Suprapubic skin (tissue), 4 donors: ENCODE results near the gene SPTLC3. TPM values are rescaled to one million over a fixed set of nuclear protein-coding genes. Genes with fewer than 3 reads are reported as not detected.

Experiments used
- DNase-seq, 2 donors: peaks; one replicate each; pipeline ENCODE4 v3.0.0-alpha.2; 2019; ENCODE audit warnings: low spot score in 2 of 2
- H3K27ac ChIP-seq: fragments of 200-600 bp; sonication (generic); one replicate; pipeline ENCODE4 v1.5.1; 2019
- H3K27me3 ChIP-seq: fragments of 200-600 bp; sonication (generic); one replicate; pipeline ENCODE4 v1.5.1; 2019
- H3K36me3 ChIP-seq: fragments of 200-600 bp; sonication (generic); one replicate; pipeline ENCODE4 v1.5.1; 2019
- H3K4me1 ChIP-seq: fragments of 200-600 bp; sonication (generic); one replicate; pipeline ENCODE4 v1.5.1; 2019
- H3K4me3 ChIP-seq: fragments of 200-600 bp; sonication (generic); one replicate; pipeline ENCODE4 v1.5.1; 2019; ENCODE audit warnings: mild to moderate bottlenecking
- H3K9me3 ChIP-seq: fragments of 200-600 bp; sonication (generic); one replicate; pipeline ENCODE4 v1.5.1; 2019
- CTCF ChIP-seq, 2 donors: fragments of 200-600 bp in 1 of 2; fragments of 450-650 bp in 1 of 2; sonication (generic) in 1 of 2; IDR thresholded peaks; one replicate each; pipeline ENCODE4 v1.5.1; 2016 to 2019; ENCODE audit warnings: antibody characterized with exemption in 2 of 2, mild to moderate bottlenecking in 1 of 2, moderate library complexity in 1 of 2
- EP300 ChIP-seq: sonication (generic); formaldehyde crosslinking; IDR thresholded peaks from one replicate; pipeline ENCODE4 v1.6.1; 2017; ENCODE audit warnings: antibody characterized with exemption
- POLR2A ChIP-seq, 2 donors: fragments of 450-650 bp; IDR thresholded peaks; one replicate each; pipeline ENCODE4 v1.6.1; 2017; ENCODE audit warnings: antibody characterized with exemption in 2 of 2, mild to moderate bottlenecking in 2 of 2, moderate library complexity in 2 of 2
- POLR2AphosphoS5 ChIP-seq, 3 donors: sonication (generic); formaldehyde crosslinking; IDR thresholded peaks; one replicate each; pipeline ENCODE4 v1.6.1; 2017; ENCODE audit warnings: antibody characterized with exemption in 3 of 3
- WGBS: methylation state at CpG from one replicate; pipeline ENCODE4 v1.1.5; 2018; 5-methylcytosine and 5-hydroxymethylcytosine counted together
- total RNA-seq, 4 donors: library from RNA; depleted of rRNA; stranded (reverse); fragments of >200 nt; gene quantifications; one replicate each; pipeline ENCODE4 v1.1.0, GENCODE V29; 2016

The SPTLC3 gene
- total RNA-seq, 4 donors from 2014 or later = 54.1 to 83.0 (median 64.7) TPM

- H3K4me3 ChIP-seq = no peak overlapping the region
- no peak for DNase-seq
- H3K27me3 ChIP-seq = no peaks in the 10 kb centered on the region
- H3K4me1 ChIP-seq = no peaks in the 10 kb centered on the region
- WGBS = 84% methylated on average over 3 of the region's 3 CpGs
- H3K36me3 ChIP-seq = peaks cover 25% of the 10 kb centered on the region
- no peak overlapping the region for H3K27ac ChIP-seq
- TF ChIP-seq EP300 (no peak), CTCF (IDR thresholded peaks at IDR 0.05) (no peak), POLR2AphosphoS5 (IDR thresholded peaks at IDR 0.05) (no peak), POLR2A (IDR thresholded peaks at IDR 0.05) (no peak)
- H3K9me3 ChIP-seq = no peaks in the 10 kb centered on the region
Observed at GRCh38 chr20:13130707-13131103, 121.9 kb downstream of the SPTLC3 start.

GRCh38 chr20:13131688-13132087 lies 122.9 kb downstream of the SPTLC3 start:
- WGBS = 52% methylated on average over 3 of the region's 3 CpGs
- Histone ChIP-seq H3K4me3 (no peak overlapping the region), H3K27ac (no peak overlapping the region), H3K4me1 (no peaks in the 10 kb centered on the region), H3K9me3 (no peaks in the 10 kb centered on the region), H3K36me3 (peaks cover 20% of the 10 kb centered on the region), H3K27me3 (no peaks in the 10 kb centered on the region)
- TF ChIP-seq POLR2AphosphoS5 (IDR thresholded peaks at IDR 0.05) (no peak), POLR2A (IDR thresholded peaks at IDR 0.05) (no peak), EP300 (no peak), CTCF (IDR thresholded peaks at IDR 0.05) (no peak)
- DNase-seq = no peak

GRCh38 chr20:13139459-13140150 lies 130.8 kb downstream of the SPTLC3 start:
- no peak overlapping the region for H3K4me3 ChIP-seq
- WGBS = 86% methylated on average over 4 of the region's 4 CpGs
- TF ChIP-seq EP300 = no peak
- TF ChIP-seq POLR2AphosphoS5 (IDR thresholded peaks at IDR 0.05) = no peak
- TF ChIP-seq POLR2A (IDR thresholded peaks at IDR 0.05) = no peak
- no peak for TF ChIP-seq CTCF (IDR thresholded peaks at IDR 0.05)
- no peaks in the 10 kb centered on the region for H3K4me1 ChIP-seq
- H3K27me3 ChIP-seq = no peaks in the 10 kb centered on the region
- no peaks in the 10 kb centered on the region for H3K36me3 ChIP-seq
- DNase-seq = no peak
- no peaks in the 10 kb centered on the region for H3K9me3 ChIP-seq
- no peak overlapping the region for H3K27ac ChIP-seq

GRCh38 chr20:13140201-13140600 lies 131.4 kb downstream of the SPTLC3 start:
- DNase-seq = no peak
- H3K9me3 ChIP-seq = no peaks in the 10 kb centered on the region
- H3K27ac ChIP-seq = no peak overlapping the region

GRCh38 chr20:13140775-13141174 lies 132.0 kb downstream of the SPTLC3 start:
- 91% methylated on average over 1 of the region's 1 CpG for WGBS
- no peaks in the 10 kb centered on the region for H3K36me3 ChIP-seq

More at GRCh38 chr20:13140201-13140600, 131.4 kb downstream of the SPTLC3 start:
- no peak overlapping the region for H3K4me3 ChIP-seq
- TF ChIP-seq POLR2AphosphoS5 (IDR thresholded peaks at IDR 0.05) = no peak
- TF ChIP-seq POLR2A (IDR thresholded peaks at IDR 0.05) = no peak
- TF ChIP-seq CTCF (IDR thresholded peaks at IDR 0.05) = no peak
- no peak for TF ChIP-seq EP300
- WGBS = 83% methylated on average over 3 of the region's 3 CpGs
- H3K36me3 ChIP-seq = no peaks in the 10 kb centered on the region
- no peaks in the 10 kb centered on the region for H3K27me3 ChIP-seq
- H3K4me1 ChIP-seq = no peaks in the 10 kb centered on the region

More at GRCh38 chr20:13140775-13141174, 132.0 kb downstream of the SPTLC3 start:
- Histone ChIP-seq H3K4me1 (no peaks in the 10 kb centered on the region), H3K9me3 (no peaks in the 10 kb centered on the region), H3K27ac (no peak overlapping the region), H3K4me3 (no peak overlapping the region), H3K27me3 (no peaks in the 10 kb centered on the region)
- DNase-seq = no peak
- TF ChIP-seq POLR2A (IDR thresholded peaks at IDR 0.05) (no peak), POLR2AphosphoS5 (IDR thresholded peaks at IDR 0.05) (no peak), EP300 (no peak), CTCF (IDR thresholded peaks at IDR 0.05) (no peak)
